Mucosa of descending colon (tissue), 3 donors: ENCODE measurements around the gene ZNF600. TPM values are rescaled to one million over a fixed set of nuclear protein-coding genes. Genes with fewer than 3 reads are reported as not detected.
"Not testable (repeated sequence)": the region's sequence is repeated elsewhere in the genome, so short reads cannot be mapped to it uniquely, and the experiment has no call there.

Source experiments
- ATAC-seq: fragments of 200-7000 bp; cut with Tn5 transposase; one replicate; pipeline ENCODE4 v1.9.1; 2020; ENCODE audit warnings: mild to moderate bottlenecking, moderate library complexity
- DNase-seq, 3 donors: peaks; one replicate each; pipeline ENCODE4 v3.0.0-alpha.2; 2020
- H3K36me3 ChIP-seq: fragments of 200-600 bp; one replicate; pipeline ENCODE4 v1.8.0; 2021; ENCODE audit warnings: low read depth, mild to moderate bottlenecking
- H3K4me1 ChIP-seq: fragments of 200-600 bp; one replicate; pipeline ENCODE4 v1.8.0; 2021; ENCODE audit warnings: low read depth, mild to moderate bottlenecking
- H3K4me3 ChIP-seq: fragments of 200-600 bp; one replicate; pipeline ENCODE4 v1.8.0; 2021; ENCODE audit warnings: mild to moderate bottlenecking
- H3K9me3 ChIP-seq: fragments of 200-600 bp; one replicate; pipeline ENCODE4 v1.8.0; 2021; ENCODE audit warnings: mild to moderate bottlenecking
- CTCF ChIP-seq: fragments of 200-600 bp; IDR thresholded peaks from one replicate; pipeline ENCODE4 v1.8.0; 2022; ENCODE audit warnings: antibody characterized with exemption, mild to moderate bottlenecking
- intact Hi-C, 2 donors: fragments of 100-400 bp; cut with DNase I in 1 of 2; cut with micrococcal nuclease in 1 of 2; formaldehyde crosslinking; loops; one replicate each; pipeline versions ENCODE4 v1.11.0 to v1.11.1; 2022; cut with DNase I, micrococcal nuclease
- long read RNA-seq, 2 donors: library from polyadenylated mRNA; unstranded; transcript quantifications; one replicate each; pipeline ENCODE4 v2.0.0, GENCODE V29; 2019 to 2021
- total RNA-seq, 3 donors: library from RNA; stranded (reverse); fragmentation: NEBNext Ultra II Directional in 2 of 3; extraction: Animal tissue kit (Norgen Biotek cat#: 25700) in 2 of 3; gene quantifications; one replicate each; pipeline versions ENCODE4 v1.2.1 to v1.2.4, GENCODE V29; 2021 to 2023
- donor health status: DM: no; HTN: no; CAD: no; lungs with moderate emphysema.
- donor health status: DM: no; HTN: no; CAD: no.
- donor health status: DM: no; HTN: yes; CAD: no.

The ZNF600 gene
- 10 to 100 TPM in 2 of 3 donors, 1 to 10 TPM in 1; 9.7 to 26.2 (median 14.6) TPM for total RNA-seq
- long read RNA-seq, donor 1, transcript ZNF600-208 (4 exons, 3,645 nt), result major isoform, 11 of 14 reads
- long read RNA-seq, donor 1, partial matches to known transcripts, result 0 of 14 reads
- long read RNA-seq, donor 1, other reads (novel, unspliced or antisense), result 3 of 14 reads
- long read RNA-seq, donor 2, partial matches to known transcripts, result 0 of 5 reads
- long read RNA-seq, donor 2, other reads (novel, unspliced or antisense), result 3 of 5 reads

GRCh38 chr19:52786464-52787354 is at the start of gene ZNF600:
Gene ZNF600, minus strand, starts transcription at chr19:52786791. Its CDS starts 7,903 bp downstream, at chr19:52778888.
- peaks cover 18% of the 10 kb centered on the region for H3K9me3 ChIP-seq
- DNase-seq (peak; percentile 92 to 98 (median 96)), ATAC-seq (peak; percentile 99)
- H3K4me3 ChIP-seq, result peak within 1 kb of the TSS; percentile 42
- H3K4me1 ChIP-seq, H3K36me3 ChIP-seq, intact Hi-C loops: not testable (repeated sequence)

- ATAC-seq, DNase-seq, H3K4me3 ChIP-seq, intact Hi-C loops, H3K4me1 ChIP-seq, H3K36me3 ChIP-seq: not testable (repeated sequence)
- peaks cover 48% of the 10 kb centered on the region for H3K9me3 ChIP-seq
These were observed 47.7 kb upstream of the ZNF600 start for GRCh38 chr19:52834289-52834688.

DNA sequence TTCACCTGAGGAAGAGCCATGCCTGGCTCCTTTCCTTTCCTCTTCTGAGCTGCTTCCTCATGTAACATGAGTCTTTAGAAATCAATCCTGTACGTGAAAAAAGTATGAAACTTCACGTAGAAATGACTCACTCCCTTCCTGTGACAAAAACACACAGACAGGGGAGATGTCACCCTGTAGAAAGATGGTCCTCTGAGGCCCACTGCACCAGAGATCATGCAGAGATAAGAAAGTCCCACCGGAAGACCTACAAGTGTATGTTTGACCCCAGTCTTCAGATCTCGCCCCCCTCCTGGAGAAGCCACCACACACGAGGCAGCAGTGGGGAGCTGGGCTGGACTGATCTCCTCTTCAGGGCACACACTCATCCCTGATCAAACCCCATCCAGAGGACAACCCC is 47.0 kb upstream of the ZNF600 start:
- H3K9me3 ChIP-seq, result peaks cover 41% of the 10 kb centered on the region
- H3K4me3 ChIP-seq, ATAC-seq, intact Hi-C loops, H3K4me1 ChIP-seq, H3K36me3 ChIP-seq, DNase-seq: not testable (repeated sequence)

- DNase-seq, intact Hi-C loops, ATAC-seq, H3K4me1 ChIP-seq, H3K36me3 ChIP-seq, H3K4me3 ChIP-seq: not testable (repeated sequence)
- H3K9me3 ChIP-seq, result peaks cover 24% of the 10 kb centered on the region
These were observed 43.3 kb upstream of the ZNF600 start for GRCh38 chr19:52829866-52830265.

DNA sequence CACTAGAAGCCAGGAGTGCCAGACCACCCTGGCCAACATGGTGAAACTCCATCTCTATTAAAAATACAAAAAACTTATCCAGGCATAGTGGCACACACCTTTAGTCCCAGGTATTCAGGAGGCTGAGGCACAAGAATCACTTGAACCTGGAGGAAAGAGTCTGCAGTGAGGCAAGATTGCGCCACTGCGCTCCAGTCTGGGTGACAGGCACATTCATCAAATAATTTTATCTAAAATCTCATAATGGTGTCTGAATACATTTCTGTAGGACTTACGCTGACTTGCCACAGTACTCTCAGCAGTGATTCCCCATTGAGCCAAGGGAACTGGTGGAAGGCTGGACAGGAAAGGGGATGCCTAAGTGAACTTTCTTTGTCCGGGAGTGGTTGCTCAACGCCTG is 39.2 kb upstream of the ZNF600 start:
- intact Hi-C loops, result no loop called here
- no peak for TF ChIP-seq CTCF
- H3K9me3 ChIP-seq, result peaks cover 9% of the 10 kb centered on the region
- DNase-seq (no peak), ATAC-seq (no peak)
- H3K4me3 ChIP-seq, result no peak overlapping the region
- no peaks in the 10 kb centered on the region for H3K36me3 ChIP-seq
- no peaks in the 10 kb centered on the region for H3K4me1 ChIP-seq

GRCh38 chr19:52823676-52824075 is 37.1 kb upstream of the ZNF600 start:
- DNase-seq (no peak), ATAC-seq (no peak)
- intact Hi-C loops, result no loop called here
- H3K36me3 ChIP-seq, result no peaks in the 10 kb centered on the region
- H3K4me1 ChIP-seq, result no peaks in the 10 kb centered on the region
- no peak for TF ChIP-seq CTCF
- H3K4me3 ChIP-seq, result no peak overlapping the region
- peaks cover 9% of the 10 kb centered on the region for H3K9me3 ChIP-seq

DNA sequence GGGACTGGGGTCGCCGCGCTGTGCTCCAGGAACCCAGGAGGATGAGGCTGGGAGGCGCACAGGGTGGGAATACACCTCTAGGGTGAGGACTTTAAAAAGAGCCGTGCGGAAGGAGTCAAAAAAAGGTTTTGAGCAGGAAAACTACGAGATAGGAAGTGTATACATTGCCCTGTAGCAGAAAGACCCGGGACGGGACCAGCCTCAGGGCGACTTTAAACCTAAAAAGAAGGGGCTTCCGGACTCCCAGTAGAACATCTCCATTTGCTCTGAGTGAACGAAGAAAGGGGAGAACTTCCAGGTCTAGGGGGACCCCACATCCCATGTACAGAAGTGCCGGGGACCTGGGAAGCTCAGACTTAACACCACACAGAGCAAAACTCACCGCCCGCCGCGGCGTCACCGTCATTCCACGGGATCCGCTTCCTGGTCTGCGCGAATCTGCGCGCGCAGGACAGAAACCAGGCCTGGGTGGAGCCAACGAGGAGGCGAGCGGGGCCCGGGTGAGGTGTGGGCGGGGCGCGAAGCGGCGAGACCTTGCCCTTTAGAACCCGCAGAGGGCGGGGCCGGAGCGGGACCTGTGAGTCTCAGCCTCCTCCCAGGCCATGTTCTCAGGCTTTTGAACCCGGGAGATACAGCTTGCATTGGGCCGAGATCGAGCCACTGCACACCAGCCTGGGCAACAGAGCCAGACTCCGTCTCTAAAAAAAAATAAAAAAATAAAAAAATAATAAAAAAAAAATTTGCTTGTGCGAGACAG is 34.8 kb upstream of the ZNF600 start, which contains the start of gene ZNF28:
TSS of gene ZNF28 (minus strand) at position 430 of the 757 bp plus-strand sequence. CDS start 3,675 bp downstream, outside the sequence.
- H3K36me3 ChIP-seq, H3K9me3 ChIP-seq, H3K4me1 ChIP-seq, intact Hi-C loops: not testable (repeated sequence)
- H3K4me3 ChIP-seq, result peak within 1 kb of the TSS; percentile 27
- peak; percentile 100 for ATAC-seq
- DNase-seq, result peak; percentile 84 to 87 (median 86)

- H3K4me1 ChIP-seq, H3K36me3 ChIP-seq, H3K9me3 ChIP-seq, intact Hi-C loops: not testable (repeated sequence)
- H3K4me3 ChIP-seq, result peak overlapping the region; percentile 27
- DNase-seq (peak in 2 of 3 donors; percentile 39 to 52), ATAC-seq (peak; percentile 46)
These were observed 34.0 kb upstream of the ZNF600 start for GRCh38 chr19:52820472-52821203.
